NCI-H82 (cell line): ENCODE data around the gene KDM3A.

ENCODE experiments used
- DNase-seq: peaks from one replicate; lab custom pipeline; 2025; lab: John Stamatoyannopoulos, UW

KDM3A gene

DNA sequence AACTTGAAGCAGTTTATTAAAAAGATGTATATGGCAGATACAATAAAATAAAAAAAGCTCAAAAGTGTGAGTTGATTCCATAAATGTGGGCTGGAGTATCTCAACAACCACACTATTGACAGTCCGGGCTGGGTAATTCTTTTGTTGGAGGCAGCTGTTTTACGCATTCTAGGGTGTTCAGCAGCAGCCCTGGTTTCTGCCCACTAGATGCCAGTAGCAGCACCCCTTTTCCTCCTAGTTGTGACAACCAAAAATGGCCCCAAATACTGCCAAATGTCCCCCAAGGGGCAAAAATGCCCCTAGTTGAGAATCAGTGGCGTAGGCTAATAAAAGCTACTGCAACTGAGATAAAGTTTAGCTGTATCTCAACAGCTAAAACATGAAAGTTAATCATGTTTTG lies 77.3 kb downstream of the KDM3A start:
- DNase-seq = peak; percentile 37

DNA sequence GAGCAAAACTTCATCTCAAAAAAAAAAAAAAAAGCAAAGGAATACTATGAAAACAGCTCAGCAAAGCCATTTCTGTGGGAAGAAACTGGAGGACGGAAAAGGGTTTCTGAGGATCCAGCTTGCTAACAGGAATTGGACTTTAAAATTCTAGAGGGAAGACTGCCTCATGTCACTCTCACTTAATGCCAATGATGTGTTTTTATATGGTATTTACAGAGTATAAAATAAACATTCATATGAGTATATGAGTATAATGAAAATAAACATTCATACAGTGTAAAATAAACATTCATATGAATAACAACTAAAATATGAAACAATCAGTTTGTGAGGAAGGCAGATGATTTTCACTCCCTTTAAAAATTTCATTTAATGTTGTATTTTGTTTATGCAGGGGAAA lies 78.2 kb downstream of the KDM3A start:
- no peak for DNase-seq

DNA sequence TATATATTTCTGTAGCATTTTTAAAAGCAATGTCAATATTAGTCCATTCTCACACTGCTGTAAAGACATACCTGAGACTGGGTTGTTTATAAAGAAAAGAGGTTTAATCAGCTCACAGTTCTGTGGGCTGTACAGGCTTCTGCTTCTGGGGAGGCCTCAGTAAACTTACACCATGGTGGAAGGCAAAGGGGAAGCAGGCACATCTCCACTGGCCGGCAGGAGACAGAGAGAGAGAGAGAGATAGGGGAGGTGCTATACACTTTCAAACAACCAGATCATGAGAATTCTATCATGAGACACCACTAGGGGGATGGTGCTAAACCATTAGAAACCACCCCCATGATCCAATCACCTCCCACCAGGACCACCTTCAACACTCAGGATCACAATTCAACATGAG lies 79.0 kb downstream of the KDM3A start:
- DNase-seq = peak; percentile 28

DNA sequence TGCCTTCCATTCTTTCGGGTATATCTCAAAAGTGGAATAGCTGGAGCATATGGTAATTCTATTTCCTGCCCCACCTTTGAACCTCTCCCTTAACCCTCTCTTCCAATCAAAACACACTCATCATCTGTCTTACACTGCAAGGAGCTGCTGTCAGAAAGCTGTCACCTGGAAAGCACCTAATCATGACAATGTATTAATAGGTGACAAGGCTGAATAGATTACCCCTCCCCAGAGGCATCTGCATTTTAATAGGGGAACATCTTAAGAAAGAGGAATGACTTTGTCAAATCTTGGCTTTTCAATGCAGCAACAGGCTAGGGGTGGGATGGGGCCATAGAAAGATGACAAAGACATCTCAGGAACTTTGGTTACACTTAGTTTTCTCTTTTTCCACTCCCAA lies 80.8 kb downstream of the KDM3A start:
- no peak for DNase-seq

DNA sequence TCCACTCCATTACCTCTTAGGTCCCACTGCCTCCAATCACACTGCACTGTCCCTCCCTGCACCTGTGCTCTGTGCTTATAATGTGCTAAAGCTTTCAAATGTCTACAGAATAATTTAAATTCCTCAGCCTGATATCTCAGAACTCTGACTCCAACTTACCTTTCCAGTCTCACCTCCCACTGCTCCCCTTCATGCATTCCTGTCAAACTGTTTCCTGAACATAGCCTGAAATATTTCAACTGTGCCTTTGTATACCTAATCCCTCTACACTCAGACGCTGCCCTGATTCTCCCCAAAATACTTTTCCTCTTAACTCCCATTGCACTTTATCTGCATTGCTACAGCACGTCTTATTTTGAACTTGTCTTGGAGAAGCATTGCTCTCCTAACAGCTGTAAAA lies 81.5 kb downstream of the KDM3A start:
- no peak for DNase-seq

DNA sequence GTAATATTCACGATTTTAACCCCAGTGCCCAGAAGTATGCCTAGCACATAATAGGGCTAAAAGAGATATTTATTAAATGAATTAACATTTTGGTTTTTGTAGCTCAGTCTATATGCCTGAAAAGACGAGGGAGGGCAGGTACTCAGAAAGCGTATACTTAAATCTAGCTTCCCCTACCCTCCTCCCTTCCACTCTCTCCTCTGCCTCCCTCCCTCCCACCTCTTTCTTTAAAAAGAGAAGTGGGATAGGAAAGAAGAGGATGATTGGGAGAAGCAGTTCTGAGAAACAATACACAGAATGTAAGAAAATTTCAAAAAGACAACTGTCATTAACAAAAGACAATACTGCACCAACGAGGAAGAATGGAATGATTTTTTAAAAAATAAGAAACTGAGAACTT lies 82.3 kb downstream of the KDM3A start:
- no peak for DNase-seq

DNA sequence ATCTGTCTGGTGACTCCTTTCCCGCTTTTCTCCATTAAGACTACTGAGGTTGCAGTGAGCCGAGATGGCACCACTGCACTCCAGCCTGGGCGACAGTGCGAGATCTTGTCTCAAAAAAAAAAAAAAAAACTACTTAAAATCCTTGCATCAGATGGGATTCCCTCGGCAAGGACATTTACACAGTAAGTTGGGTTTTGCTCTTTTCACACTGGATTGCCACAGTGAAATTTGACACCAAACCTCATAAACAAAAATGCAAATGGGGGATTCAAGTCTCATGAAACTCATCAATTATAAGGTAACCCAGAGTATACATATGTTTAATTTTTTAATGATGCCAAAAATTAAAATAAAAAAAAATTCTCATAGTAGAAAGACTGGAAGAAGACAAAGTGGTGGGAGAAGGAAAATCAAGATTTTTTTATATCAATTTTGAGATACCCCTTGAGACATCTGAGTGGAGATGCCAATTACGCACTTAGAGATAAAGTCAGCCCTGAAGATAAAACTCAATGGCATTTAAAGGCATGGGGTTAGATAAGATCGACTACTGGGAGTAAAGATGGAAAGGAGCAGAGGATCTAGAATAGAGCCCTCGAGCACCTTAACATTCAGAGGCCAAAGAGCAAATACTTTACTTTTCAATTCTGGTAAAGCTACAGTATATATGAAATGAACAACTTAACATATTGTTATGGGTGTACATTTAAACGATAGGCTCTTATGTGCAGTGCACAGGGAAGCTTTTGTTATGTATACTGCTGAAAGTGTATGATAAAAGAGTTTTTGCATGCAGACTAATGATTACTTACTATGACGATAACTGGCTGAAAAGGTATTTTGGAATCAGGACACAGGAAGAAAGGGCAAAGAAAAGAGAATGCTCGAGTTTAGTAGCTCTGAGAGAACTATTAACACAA lies 84.5 kb downstream of the KDM3A start:
- DNase-seq = no peak

DNA sequence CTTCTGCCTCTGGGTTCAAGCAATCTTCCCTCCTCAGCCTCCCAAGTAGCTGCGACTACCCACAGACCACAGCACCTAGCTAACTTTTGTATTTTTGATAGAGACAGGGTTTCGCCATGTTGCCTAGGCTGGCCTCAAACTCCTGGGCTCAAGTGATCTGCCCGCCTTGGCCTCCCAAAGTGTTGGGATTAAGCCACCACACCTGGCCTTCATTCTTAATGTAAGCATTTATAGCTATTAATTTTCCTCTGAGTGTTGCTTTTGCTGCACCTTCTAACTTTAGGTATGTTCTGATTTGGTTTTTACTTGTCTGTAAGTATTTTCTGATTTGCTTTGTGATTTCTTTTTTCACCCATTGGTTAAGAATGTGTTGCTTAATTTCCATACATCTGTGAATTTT lies 92.4 kb downstream of the KDM3A start:
- no peak for DNase-seq

DNA sequence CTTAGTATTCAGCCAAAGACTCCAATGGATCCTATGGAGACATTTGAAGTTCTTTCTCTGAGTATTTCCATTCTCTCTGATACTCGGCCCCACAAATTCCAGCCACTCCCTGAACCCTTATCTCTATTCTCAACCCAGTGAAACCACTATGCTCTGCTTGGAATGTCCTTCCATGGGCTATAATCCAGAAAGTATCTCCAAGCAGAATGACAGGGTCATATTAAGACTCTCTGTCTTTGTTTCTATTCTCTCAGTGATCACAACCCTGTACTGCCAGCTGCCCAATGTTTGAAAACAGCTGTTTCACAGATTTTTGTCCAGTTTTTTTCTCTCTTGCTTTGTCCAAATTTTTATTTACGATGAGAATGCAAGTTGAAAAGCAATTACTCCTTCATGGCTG lies 100.2 kb downstream of the KDM3A start:
- DNase-seq = no peak
